KG1 (cell line): ENCODE data around the gene MIER2.

Experiments
- DNase-seq: peaks from one replicate; lab custom pipeline; 2025; lab: John Stamatoyannopoulos, UW

Gene MIER2

DNA sequence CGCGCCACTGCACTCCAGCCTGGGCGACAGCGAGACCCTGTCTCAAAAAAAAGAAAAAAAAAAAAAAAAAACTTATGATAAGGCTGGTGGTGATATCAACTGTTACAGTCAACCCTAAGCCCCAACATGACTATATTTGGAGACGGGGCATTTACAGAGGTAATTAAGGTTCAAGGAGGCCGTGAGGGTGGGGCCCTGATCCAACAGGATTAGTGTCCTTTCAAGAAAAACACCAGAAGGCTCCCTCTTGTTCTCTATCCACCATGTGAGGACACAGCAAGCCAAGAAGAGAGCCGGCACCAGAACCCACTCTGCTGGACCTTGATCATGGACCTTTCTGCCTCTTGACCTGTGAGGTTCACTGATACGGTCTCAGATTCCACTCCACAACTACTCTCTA is 14.1 kb downstream of the MIER2 start:
- no peak for DNase-seq

DNA sequence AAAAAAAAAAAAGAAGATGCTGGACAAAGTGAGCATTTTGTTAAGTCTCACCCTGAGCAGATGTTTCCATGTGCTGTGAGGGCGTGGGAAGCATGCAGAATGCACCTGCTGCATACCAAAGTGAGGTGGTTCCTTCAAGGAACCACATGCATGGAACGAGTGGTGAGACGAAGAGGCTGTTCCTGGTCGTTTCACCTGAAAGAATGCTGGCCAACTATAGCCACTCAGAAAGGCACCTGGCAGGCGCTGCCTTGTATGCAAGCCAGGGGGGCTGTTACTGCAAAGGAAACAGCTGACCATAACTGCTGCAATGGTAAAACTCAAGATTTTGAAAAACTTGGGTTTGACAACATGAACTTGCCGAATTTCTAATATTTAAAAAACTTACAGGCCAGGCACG is 14.7 kb downstream of the MIER2 start:
- no peak for DNase-seq

DNA sequence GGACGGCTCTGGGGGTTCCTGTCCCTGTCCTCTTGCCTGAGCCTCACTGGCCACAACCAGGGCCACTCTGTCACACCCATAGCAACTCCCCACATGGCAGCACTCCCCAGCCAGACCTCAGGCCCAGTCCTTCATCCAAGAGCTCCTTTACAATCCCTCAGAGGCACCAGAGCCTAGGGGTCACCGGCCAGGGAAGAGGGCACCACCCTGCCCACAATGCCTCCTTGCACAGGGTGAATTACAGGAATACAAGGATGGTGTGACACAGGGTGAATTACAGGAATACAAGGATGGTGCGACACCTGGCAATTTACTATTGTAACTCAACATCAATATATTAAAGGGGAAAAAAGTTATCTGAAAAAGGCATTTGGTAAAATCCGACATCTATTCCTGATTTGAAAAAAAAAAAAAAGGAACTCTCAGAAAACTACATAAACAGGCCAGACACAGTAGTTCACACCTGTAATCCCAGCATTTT is 16.5 kb downstream of the MIER2 start:
- DNase-seq = no peak

DNA sequence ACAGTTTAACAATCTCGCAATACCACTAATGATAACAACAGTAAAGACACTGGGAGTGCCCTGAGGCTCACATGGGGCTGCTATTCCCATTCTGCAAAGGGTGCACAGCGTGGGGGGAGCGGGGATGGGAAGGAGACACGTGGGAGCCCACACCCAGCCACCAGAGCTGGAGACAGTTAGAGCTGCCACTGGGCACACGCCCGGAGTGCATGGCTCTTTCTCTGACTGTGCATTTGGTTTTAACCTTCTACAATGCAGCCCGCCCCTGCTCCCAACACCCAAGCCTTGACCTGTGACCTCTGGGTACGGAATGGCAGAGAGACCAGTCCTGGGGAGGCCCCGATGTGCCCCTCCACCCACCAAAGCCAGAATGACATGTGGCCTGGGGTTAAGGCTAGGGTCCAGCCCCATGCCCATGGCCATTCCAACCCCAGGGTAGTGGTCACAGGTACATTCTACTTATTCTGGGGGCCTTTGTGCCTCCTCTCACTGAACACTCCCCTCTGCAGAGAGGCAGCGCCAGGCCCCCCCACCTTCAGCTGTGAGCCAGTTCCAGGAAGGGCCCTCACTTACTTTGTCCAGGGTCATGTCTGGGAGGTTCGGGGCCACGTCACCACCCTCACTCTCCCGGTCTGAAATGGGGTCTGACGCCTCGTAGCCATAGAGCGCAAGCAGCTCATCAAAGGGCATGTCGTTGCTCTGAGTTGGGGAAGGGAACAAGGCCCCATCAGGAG is 17.1 kb downstream of the MIER2 start:
- DNase-seq = no peak

DNA sequence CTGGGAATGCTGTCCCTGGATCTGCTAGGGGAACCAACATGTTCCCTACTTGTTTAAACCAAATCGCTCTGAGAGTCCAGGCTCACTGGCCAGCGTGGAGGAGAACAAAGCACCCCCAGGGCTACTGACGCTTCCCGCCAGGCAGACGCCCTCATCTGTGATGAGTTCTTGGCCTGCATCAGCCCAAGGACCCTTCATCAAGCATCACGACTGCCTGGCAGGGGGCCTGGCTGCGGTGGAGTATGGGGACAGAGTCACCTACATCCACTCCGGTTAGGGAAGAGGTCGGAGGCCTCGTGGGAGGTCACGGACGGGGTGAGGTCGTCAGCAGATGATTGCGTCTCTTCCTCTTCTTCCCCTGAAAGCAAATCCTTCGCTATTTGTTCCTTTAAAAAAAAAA is 17.7 kb downstream of the MIER2 start:
- no peak for DNase-seq

DNA sequence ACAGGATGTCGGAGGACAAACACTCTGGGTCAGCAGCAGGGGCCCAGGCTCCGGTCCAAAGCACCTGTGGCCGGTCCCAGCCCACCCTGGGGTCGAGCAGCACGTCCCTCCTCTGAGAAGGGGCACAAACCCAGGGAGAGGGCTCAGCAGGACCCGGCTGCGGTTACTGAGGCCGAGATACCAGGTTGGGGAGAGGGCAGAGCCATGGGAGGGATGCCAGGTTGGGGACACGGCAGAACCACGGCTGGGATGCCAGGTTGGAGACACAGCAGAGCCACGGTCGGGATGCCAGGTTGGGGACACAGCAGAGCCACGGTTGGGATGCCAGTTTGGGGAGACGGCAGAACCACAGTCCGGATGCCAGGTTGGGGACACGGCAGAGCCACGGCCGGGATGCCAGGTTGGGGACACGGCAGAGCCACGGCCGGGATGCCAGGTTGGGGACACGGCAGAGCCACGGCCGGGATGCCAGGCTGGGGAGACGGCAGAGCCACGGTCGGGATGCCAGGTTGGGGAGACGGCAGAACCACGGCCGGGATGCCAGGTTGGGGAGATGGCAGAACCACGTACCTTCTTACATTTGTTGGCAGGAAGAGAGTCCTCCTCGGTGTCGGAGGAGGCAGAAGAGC is 18.5 kb downstream of the MIER2 start:
- DNase-seq = no peak

DNA sequence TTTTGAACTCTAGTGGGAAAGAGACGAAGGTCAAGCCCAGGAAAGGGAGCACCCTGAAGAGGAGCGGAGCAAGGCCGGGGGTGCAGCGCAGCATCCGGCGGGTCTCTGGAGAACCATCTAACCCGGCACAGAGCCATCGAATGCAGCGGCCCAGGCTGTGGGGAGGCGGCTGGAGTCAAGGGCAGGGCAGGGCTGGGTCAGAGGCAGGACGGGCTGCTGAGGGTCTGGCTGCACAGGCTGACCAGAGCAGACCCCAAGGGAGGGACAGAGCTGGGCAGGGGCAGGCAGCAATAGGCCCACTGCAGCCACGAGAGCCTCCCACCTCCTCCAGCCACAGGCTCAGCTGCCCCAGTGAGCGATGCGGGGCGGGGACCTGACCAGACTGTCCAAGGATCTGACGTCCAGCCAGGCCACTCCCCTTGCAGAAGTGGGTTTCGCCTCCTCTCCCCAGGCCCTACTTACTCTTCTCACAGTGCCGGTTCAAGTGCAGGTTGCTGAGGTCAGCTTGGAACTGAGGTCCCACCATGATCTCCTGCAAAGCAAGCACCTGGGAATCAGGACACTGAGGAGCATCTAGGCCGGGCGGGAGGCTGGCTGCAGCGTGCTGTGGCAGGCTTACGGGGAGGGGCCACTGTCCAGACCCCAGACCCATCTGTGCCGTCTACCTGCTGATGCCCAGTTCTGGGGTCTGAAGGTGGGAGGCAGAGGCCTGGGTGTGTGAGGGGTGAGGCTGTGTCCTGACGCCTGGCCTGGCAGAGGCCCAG is 19.2 kb downstream of the MIER2 start:
- no peak for DNase-seq

DNA sequence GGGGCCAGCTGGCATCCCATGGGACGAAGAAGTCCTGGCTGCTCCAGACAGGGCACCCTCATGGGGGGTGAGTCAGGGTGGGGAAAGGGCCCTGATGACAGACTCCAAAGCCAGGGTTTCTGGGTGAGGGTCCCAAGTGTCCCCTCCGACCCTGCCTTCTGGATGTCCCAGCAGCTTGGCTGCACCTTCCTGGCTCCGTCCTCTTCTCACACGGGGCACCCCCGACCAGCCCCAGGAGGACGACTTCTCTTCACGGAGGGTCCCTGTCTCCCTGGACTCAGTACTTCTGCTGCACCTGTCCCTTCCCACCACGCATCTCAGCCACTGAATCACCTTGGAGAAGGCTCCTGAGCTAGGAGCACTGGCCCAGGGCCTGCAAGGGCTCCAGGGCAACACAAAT is 19.9 kb downstream of the MIER2 start:
- DNase-seq = no peak

DNA sequence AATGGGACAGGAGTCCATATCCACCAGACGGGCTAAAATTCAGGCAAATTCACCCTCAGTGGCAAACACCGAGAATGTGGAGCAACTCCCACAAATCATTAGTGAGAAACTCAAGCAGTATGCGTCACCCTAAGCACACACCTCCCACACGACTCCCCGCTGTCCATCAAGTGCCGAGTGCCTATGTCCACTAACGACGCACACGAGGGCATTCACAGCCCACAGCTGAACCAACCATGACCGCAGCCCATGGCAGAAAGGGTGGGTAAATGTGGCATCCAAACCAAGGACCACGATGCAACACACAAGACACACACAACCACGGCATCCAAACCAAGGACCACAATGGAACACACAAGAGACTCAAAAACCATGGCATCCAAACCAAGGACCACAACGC is 22.0 kb downstream of the MIER2 start:
- no peak for DNase-seq

DNA sequence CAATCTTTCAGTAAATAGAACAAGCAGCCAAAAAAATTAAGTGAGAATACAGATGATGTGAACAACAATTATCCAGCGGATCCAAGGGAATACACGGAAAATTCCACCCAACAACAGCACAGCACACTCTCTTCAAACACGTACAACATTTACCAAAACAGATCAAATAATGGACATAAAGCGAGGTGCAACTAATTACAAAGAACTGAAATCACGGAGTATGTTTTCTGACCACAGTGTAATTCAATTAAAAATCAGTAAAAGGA is 26.2 kb downstream of the MIER2 start:
- DNase-seq = no peak

DNA sequence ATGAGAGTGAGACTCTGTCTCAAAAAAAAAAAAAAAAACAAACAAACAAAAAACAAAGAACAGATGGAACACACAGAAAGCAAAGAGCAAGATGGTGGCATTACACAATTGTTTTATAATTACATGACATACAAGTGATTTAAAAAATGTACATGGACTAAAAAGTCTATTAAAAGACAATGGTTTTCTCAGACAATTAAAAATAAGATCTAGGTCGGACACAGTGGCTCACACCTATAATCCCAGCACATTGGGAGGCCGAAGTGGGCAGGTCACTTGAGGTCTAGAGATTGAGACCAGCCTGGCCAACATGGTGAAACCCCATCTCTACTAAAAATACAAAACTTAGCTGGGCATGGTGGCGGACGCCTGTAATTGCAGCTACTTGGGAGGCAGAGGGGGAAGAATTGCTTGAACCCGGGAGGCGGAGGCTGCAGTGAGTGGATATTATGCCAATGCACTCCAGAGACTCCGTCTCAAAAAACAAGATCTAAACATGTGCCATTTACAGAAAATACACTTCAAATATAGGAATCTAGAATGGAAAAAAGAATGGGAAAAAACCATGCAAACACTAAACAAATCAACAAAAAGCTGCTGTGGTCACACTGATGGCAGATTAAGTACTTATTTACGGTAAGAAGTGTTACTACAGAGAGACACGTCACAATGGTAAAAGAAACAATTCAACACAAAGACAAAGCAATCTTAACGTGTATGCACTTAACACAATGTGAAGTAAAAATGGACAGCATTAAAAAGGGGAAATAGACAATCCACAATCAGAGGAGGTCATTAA is 26.7 kb downstream of the MIER2 start:
- DNase-seq = no peak

DNA sequence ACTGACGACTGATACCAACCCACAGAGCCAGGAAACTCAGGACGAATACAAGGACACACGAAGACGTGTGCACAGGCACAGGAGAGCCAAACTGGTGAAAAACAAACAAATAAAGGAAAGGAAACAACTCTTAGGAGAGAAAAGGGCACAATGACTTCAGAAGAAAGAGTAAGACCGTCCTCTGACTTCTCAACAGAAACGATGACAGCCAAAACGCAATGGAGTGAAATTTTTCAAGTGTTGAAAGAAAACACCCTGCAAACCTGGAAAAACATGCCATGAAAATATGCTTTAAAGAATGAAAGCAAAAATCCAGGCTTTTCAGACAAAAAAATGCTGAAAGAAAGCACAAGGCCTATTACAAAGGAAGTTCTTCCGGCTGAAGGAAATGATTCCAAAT is 28.8 kb downstream of the MIER2 start:
- no peak for DNase-seq

DNA sequence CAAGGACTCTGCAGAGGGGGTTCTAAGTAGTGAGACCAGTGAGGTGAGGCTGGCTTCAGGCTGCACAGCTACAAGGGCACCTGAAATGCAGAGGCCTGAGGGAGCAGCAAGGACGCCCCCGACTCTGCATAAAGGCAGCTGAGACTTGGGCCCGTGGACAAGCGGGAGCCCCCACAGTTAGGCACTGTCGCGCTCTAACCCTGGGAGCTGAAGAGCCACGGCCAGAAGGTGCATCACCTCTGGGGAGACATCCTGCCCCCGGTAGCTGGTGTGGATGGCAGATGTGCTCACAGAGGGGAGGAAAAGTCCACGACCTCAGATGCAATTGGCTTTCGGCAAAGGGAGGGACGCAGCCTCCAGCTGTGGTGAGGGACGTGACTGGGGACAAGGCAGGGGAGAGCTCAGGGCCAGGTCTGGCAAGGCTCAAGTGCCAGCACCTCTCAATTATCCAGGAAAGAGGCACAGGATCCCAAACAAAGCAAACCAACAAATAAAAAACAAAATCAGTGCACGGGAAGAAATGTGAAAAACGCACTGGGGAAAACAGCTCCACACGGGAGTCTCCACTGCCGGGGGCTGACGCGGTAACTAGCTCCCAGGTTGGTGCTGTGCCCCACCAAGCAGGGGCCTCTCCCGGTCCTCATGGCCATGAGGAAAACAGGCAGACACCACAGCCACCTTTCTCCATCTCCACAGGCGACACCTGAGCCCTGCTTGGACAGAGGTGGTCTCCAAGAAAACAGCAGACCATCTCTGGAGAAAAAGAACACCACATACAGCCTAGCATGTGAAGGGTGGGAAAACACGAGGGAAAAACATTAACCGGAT is 30.4 kb downstream of the MIER2 start:
- DNase-seq = no peak

DNA sequence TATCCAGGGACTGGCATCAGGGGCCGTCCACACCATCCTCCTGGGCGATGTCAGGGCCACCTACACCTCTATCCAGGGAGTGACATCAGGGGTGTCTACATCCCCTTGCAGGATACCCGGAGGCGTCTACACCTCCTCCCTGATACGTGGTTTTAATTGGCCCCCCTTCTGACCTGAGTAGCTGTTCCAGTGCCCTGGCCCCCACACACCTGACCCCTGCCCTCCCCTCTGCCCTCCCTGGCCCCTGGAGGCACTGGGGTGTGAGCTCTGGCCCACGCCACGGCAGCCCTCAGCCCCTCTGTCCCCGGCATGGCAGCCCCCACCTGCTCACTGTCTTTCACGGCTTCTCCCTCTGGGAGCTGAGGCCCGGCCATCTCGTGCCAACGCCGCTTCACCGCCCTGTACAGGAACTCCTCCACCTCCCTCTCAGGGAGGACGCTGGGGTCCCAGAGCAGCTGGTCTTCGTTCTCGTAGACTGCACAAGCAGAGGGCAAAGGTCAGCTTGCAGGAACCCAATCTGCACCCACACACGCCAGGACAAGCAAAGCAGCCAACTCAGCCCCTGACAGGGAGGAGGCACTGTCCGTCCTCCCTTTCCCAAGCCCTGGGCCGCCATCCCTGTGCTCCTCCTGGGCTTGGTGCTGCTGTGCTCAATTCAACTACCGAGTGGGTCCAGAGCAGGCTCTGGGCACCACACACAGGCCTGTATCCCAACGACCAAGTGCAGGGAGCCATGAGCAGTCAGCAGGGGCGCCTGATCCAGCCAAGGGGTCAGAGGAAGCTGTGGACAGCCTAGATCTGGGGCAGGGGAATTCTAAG is 31.2 kb downstream of the MIER2 start:
- DNase-seq = no peak

DNA sequence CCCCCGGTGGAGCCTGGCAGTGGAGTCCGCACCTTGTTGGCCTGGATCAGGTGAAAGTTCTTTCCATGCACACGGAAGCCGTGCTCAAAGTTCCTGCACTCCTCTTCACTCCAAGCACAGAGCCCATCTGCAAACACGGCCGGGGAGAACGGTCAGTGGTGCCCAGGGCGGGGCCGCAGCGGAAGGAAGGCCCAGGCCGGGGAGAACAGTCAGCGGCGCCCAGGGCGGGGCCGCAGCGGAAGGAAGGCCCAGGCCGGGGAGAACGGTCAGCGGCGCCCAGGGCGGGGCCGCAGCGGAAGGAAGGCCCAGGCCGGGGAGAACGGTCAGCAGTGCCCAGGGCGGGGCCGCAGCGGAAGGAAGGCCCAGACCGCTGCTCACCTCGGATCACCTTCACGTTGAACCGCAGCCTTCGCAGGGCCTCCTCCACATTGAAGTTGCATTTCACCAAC is 32.8 kb downstream of the MIER2 start:
- DNase-seq = no peak

DNA sequence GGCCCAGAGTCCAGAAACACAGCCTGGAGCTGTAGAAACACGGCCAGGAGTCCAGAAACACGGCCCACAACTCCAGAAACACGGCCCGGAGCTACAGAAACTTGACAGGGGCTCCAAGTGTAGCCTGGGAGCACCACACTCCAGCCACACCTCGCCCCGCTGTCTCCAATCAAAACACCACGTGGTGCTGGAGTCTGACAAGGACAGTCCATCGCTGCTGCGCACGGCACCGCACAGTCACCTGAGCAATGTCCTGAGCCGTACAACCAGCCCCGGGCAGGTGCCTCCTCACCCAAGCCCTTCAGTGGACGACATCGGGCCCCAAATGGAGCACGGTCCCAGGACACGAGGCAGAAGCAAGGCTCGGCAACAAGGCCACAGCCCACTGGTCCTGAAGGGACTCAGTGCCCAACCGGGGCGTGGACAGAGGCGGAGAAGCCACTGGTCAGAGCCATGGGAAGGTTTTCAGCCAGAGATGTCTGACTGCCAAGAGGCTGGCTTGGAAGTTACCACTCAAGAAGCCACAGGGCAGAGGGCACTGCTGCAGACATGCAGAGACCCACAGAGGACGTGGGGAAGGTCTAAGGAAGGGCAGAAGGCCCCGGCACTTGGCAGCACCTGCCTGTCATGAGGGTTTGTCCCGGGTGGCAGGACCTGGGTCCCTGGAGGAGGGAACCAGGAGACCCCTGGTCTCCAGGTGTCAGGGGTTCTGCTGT is 33.7 kb downstream of the MIER2 start:
- no peak for DNase-seq

DNA sequence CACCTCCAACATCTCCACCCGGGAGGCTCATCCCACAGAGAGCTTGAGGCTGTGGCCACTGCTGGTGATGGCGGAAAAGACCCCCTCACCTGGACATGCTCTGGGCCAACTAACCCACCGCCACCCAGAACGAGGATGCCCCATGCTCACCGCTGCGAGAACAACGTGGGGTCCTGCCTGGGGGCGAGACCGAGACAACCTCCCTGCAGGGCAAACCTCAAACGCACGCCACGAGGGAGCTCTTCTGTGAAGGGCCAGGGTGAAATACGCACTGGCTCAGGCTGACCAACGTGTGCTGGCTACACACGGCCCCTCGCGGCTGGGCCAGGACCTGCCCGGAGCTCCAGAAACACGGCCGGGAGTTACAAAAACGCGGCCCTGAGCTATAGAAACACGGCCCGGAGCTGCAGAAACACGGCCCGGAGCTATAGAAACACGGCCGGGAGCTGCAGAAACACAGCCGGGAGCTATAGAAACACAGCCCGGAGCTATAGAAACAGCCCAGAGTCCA is 34.4 kb downstream of the MIER2 start:
- DNase-seq = no peak

DNA sequence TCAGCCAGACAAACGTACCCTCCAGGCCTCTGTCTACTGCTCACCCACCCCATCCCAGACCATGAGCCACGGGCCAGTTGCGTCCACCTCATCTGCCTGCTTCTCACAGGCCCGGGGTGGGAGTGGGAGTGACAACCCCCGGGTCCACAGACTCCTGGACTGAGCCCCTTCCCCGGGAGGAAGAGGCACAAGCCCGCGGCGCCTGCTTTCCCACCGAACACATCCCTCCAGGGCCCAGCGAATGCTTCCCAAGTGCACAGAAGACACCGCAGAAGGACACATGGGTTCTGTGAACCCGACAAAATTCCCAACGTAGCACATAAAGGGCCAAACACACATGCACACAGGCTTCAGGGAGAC is 35.4 kb downstream of the MIER2 start:
- DNase-seq = no peak

DNA sequence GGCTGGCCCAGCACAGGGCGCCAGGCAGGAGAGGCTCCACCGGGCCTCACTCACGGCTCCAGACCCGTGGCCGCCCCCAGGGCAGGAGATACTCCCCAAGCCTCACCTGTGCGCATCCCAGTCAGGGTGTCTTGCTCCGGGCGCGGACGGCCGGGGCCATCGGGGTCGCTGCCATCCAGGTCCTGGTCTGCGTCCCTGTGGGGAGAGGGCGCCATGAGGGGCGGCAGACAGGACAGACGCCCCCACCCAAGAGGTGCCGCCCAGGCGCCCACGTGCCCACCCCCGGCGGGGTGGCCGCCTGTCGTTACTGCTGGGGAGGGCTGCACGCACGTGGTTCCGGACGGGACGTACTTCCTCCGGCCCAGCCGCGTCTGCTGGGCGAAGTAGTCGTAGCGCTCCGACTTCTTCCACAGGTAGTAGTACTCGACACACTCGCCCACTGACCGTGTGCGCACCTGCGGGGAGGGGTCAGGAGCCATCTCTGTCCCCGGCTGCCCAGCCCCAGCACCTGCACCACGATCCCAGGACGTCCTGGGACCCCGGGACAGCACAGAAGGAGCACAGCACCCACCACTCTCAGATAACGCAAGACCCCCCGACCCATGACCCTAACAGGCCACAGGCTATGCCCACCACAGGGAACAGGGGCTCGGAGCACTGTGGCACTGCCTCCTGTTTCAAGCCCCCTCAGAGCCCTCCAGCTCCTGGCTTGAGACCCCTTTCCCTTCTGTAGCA is 36.0 kb downstream of the MIER2 start:
- no peak for DNase-seq
